ENCODE data around the gene VAMP1. TPM values are rescaled to one million over a fixed set of nuclear protein-coding genes. Genes with fewer than 3 reads are reported as not detected.

The VAMP1 gene
- total and polyA plus RNA-seq, 10 of the 15 experiments (the other 5 are each of a cell fraction or from before 2014, with no cell fraction given): 4.8 to 123 (median 27.5) TPM

DNA sequence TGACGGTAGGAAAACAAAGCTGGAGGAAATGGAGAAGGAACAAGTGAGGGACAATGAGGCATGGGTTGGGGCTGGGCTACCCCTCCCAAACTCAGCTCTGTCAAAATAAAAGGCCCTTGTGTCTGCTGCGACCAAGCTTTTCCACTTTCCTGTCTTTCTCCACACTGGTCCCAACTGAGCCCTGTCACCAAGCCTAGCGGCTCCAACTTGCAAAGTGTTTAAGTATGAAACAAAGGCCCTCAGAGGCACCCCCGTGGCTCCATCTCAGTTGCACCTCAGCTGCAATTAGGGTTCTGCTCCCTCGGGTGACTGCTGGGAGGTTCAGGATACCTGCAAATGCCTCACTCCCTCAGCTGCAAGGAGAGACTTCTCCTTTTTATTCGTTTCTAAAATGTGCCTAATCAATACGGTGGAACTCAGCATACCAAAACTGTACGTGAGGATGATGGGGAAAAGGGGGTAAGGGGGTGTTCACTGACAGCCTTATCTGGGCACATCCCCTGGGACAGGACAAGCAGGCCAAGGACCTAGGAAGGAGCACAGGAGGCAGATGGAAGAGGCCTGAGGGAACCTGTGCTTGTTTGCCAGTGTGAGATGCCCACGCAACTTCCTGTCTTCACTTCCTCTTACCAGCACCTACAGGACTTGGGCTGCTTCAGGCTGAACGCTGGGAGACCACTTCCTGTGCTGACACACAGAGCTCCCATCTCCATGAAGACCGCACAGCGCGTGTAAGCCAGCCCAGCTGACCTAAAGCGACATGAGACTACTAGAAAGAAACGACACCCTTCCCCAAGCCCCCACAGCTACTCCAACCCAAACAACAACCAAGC is 8.9 kb downstream of the VAMP1 start:
- Histone ChIP-seq H3K79me2 (ENCODE audit: control insufficient read depth, insufficient read depth, low read length) (peaks cover 59% of the 10 kb centered on the region), H3K4me1 (ENCODE audit: control insufficient read depth, insufficient read depth, low read length) (peaks cover 51% of the 10 kb centered on the region), H4K20me1 (ENCODE audit: control insufficient read depth, insufficient read depth) (no peaks in the 10 kb centered on the region), H3K27me3 (replicated peaks in 1 of 2; ENCODE audit: control insufficient read depth in 2 of 2, insufficient read depth in 2 of 2, low read length in 1 of 2) (no peaks in the 10 kb centered on the region), H3K36me3 (ENCODE audit: control insufficient read depth in 2 of 2, insufficient read depth in 2 of 2, low read length in 1 of 2) (peaks cover 36 to 46% of the 10 kb centered on the region in 2 experiments), H2AFZ (ENCODE audit: control insufficient read depth, low read depth, low read length) (no peak overlapping the region), H3K4me3 (peak overlapping the region; percentile 33; the same call in 1 of the 2 replicates), H3K4me2 (ENCODE audit: control insufficient read depth, insufficient read depth) (peak overlapping the region; percentile 75), H3K9me3 (replicated peaks; ENCODE audit: control insufficient read depth, insufficient read depth, low read length) (no peaks in the 10 kb centered on the region), H3K9ac (ENCODE audit: control insufficient read depth, insufficient read depth, low read length) (peak overlapping the region; percentile 64), H3K27ac (ENCODE audit: control insufficient read depth, insufficient read depth) (peak overlapping the region; percentile 89)
- ATAC-seq (peak; percentile 92), DNase-seq (ENCODE audit: low read depth, low spot score) (peak; percentile 95), FAIRE-seq (peak; percentile 95)
- CTCF ChIA-PET: interaction anchor here (0.7 to 7.3 kb wide), 16 partner anchors 8 to 474 kb away, joined by 3 to 147 read pairs (median 6); partner anchors contain the start of genes CD27, TAPBPL and VAMP1
- POLR2A ChIA-PET: interaction anchor here (0.6 to 10.3 kb wide), 20 partner anchors 9 to 464 kb away, joined by 3 to 384 read pairs (median 4); partner anchors contain the start of genes CD27, GAPDH, MRPL51 and TAPBPL
- in situ Hi-C loops (cut with MboI) (loop anchor here (5.0 kb wide), 1 partner anchor 34 kb away; no protein-coding TSS in a partner anchor), intact Hi-C loops (cut with micrococcal nuclease; ENCODE audit: unreplicated experiment) (no loop called here)
- BruUV-seq (replicated peaks): TSS peak; percentile 10
- SMC1A ChIA-PET (ENCODE audit: uncharacterized antibody, unreplicated experiment): interaction anchor here (0.9 to 8.7 kb wide), 18 partner anchors 9 to 139 kb away, joined by 3 to 169 read pairs (median 4); partner anchors contain the start of genes CD27, GAPDH, MRPL51 and TAPBPL
- RAD21 ChIA-PET (ENCODE audit: unreplicated experiment): interaction anchor here (0.6 to 8.8 kb wide), 19 partner anchors 9 to 231 kb away, joined by 3 to 319 read pairs (median 5); partner anchors contain the start of genes CD27, MRPL51, TAPBPL and VAMP1
- WGBS (ENCODE audit: insufficient coverage, insufficient replicate concordance, low lambda C conversion rate, missing lambda C conversion rate): 4% methylated on average over 15 of the region's 15 CpGs
- TF ChIP-seq, protein P1, sequence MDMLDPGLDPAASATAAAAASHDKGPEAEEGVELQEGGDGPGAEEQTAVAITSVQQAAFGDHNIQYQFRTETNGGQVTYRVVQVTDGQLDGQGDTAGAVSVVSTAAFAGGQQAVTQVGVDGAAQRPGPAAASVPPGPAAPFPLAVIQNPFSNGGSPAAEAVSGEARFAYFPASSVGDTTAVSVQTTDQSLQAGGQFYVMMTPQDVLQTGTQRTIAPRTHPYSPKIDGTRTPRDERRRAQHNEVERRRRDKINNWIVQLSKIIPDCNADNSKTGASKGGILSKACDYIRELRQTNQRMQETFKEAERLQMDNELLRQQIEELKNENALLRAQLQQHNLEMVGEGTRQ (IDR thresholded peaks at IDR 0.05; ENCODE audit: borderline replicate concordance, low read depth, low read length): peak; percentile 26; the same call in 1 of the 2 replicates
- no peak for TF ChIP-seq SREBF1 (IDR thresholded peaks at IDR 0.05; ENCODE audit: low read length)
- TF ChIP-seq ZNF384 (IDR thresholded peaks at IDR 0.05; ENCODE audit: borderline replicate concordance, low read depth, low read length): no peak
- 0 out of 2 replicates have a peak, but pooled peaks have one; percentile 52 for TF ChIP-seq RCOR1 (conservative IDR thresholded peaks at IDR 0.05; ENCODE audit: low read depth, low read length)
- TF ChIP-seq, protein P2, sequence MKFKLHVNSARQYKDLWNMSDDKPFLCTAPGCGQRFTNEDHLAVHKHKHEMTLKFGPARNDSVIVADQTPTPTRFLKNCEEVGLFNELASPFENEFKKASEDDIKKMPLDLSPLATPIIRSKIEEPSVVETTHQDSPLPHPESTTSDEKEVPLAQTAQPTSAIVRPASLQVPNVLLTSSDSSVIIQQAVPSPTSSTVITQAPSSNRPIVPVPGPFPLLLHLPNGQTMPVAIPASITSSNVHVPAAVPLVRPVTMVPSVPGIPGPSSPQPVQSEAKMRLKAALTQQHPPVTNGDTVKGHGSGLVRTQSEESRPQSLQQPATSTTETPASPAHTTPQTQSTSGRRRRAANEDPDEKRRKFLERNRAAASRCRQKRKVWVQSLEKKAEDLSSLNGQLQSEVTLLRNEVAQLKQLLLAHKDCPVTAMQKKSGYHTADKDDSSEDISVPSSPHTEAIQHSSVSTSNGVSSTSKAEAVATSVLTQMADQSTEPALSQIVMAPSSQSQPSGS (IDR thresholded peaks at IDR 0.05; ENCODE audit: low read length): peak; percentile 83
- TF ChIP-seq MYC (IDR thresholded peaks at IDR 0.05; ENCODE audit: insufficient read depth, insufficient read length, insufficient replicate concordance, low read length, severe bottlenecking): peak; percentile 70
- peak; percentile 80 for TF ChIP-seq BCL11A (IDR thresholded peaks at IDR 0.05; ENCODE audit: low read depth, low read length)
- TF ChIP-seq WRNIP1 (IDR thresholded peaks at IDR 0.05; ENCODE audit: borderline replicate concordance, low read depth, low read length): 0 out of 2 replicates have a peak, but pooled peaks have one; percentile 21
- TF ChIP-seq EZH2 (IDR thresholded peaks at IDR 0.05; ENCODE audit: borderline replicate concordance, control insufficient read depth, low read depth, low read length): no peak
- TF ChIP-seq EED (IDR thresholded peaks at IDR 0.05; ENCODE audit: low read depth): peak; percentile 97
- peak; percentile 17; the same call in 1 of the 2 replicates for TF ChIP-seq HCFC1 (IDR thresholded peaks at IDR 0.05; ENCODE audit: low read length)
- TF ChIP-seq, protein P3, sequence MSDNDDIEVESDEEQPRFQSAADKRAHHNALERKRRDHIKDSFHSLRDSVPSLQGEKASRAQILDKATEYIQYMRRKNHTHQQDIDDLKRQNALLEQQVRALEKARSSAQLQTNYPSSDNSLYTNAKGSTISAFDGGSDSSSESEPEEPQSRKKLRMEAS (IDR thresholded peaks at IDR 0.05; ENCODE audit: low read depth, low read length): peak; percentile 68
- TF ChIP-seq BHLHE40 (IDR thresholded peaks at IDR 0.05; ENCODE audit: borderline replicate concordance in 1 of 2, low read depth in 2 of 2, low read length in 1 of 2): peak; percentile 67 to 76; a peak in 3 of 4 replicates
- no peak for TF ChIP-seq ZNF217 (IDR thresholded peaks at IDR 0.05)
- TF ChIP-seq IKZF2 (IDR thresholded peaks at IDR 0.05): peak; percentile 96 to 97
- no peak for TF ChIP-seq ZZZ3 (IDR thresholded peaks at IDR 0.05; ENCODE audit: control insufficient read depth, insufficient read length, low read depth)
- TF ChIP-seq CREM (IDR thresholded peaks at IDR 0.05; ENCODE audit: low read depth): peak; percentile 63; the same call in 1 of the 2 replicates
- peak; percentile 89 for TF ChIP-seq PAX5 (IDR thresholded peaks at IDR 0.05; ENCODE audit: borderline replicate concordance, low read depth, low read length)
- TF ChIP-seq ZNF207 (IDR thresholded peaks at IDR 0.05; ENCODE audit: borderline replicate concordance): peak; percentile 68; the same call in 1 of the 2 replicates
- peak; percentile 77 for TF ChIP-seq ATF7 (IDR thresholded peaks at IDR 0.05; ENCODE audit: low read depth)
- peak; percentile 74 for TF ChIP-seq NBN (IDR thresholded peaks at IDR 0.05)
